Hematopoietic multipotent progenitor cell treated with erythropoietin and hydrocortisone succinate and interleukin-3 and kit ligand, for 8 days (in vitro differentiated cells): Measurements from ENCODE around the gene KRT84.
"Not testable (repeated sequence)": the region's sequence is repeated elsewhere in the genome, so short reads cannot be mapped to it uniquely, and the experiment has no call there.

ENCODE experiments used
- DNase-seq: peaks from one replicate; pipeline ENCODE4 v3.0.0-alpha.2; 2015

Gene KRT84

DNA sequence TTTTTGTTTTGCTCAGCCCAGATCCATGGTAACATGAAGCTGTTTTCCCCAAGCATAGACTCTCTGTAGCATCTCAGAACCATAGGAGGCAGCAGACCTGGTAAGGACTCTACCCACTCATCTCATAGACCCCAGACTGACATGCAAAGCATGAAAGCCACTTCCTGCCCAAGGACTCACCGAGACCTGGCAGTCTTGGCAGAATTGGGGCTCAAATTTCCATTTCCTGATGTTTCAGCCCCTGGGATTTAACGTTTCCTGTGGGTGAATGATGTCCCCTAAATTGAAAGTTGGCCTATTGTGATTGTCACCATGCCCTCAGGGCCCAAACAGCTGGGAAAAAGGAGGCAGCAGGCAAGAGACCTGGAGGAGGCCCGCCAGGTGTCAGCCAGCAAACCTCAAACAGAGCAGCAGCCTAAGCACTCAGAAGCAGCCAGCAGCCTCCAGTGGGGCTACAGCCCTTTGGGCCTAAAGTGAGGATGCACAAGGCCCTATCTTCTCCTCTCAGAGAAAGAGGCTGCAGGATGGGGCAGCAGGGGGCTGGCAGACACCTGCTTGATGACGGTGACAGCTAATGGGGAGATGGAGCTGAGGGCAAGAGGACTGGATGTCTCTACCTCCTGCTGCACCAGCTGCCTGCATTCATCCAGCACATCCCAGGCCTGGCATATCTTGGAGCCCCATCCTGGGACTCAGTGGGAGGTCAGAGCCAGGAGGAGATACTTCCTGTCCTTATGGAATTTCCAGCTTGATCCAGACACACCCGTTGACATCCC, 26.7 kb downstream of the KRT84 start:
- DNase-seq = no peak

DNA sequence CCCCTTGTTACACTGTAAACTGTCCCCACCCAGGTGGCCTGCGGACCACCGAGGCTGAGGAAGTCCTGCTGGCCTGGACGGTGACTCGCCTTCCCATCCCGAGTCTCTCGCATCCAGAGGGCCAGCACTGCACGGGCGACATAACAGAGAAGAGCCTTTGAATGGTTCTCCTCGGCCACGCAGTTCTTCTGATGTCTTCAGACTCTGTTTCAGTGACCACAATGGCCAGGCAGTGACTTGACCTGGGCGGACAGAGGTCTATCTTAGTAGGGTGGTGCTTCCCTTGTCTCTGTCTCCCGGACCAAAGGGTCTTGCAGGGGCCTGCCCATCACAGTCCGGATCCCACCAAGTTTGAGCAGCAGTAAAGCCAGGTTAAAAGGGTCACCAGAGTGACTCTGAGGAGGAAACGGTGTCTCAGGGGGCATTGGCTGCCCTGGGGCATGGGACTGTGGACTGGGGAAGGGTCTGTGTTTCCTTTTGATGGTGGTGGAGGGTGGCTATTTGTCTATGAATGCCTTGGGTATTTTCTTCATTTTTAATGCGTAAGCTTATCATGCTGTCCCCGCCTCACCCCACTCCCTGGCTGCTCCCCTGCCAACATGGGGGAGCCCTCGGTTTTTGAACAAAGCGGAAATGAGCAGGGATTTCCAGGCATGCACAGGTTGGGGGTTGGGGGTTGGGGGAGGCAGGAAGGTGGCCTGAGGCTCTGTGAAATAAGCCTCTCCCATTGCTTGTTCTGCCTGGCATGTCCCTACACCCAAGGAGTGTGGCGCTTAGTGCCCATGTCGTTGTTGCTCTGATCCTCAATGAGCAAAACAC, 28.5 kb downstream of the KRT84 start:
- no peak for DNase-seq

DNA sequence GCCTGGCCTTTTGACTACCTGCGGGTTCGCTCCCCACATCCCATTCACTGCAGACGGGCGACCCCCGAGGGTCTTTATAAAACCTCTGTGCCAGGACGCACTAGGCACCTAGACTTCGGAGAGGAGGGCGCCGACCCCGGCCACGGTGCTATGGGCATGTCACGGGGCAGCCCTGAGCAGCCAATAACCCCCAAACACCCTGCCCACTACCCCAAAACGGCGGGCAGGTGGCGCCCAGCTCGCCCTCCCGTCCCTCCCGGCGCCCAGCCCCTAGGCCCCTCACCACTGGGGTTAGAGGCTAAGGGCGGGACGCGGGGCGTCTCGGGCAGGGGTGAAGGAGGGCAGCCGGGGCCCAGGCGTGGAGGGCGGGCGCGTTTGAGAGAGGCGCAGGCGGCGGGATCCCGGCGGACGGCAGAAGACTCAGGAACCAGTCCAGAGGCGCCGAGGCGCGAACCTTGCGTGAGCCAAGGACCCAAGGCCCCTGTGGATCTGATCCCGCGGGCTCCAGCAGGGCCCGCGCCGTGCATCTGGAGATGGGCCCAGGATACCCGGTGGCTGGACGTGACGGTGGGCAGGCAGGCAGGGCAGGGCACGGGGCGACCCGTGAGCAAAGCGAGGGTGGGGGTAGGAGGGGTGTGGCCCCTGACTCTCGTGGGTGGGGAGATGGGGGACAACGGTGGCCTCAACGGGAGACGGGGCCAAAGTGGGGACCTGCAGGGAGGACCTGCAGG, 29.3 kb downstream of the KRT84 start:
- DNase-seq = no peak

DNA sequence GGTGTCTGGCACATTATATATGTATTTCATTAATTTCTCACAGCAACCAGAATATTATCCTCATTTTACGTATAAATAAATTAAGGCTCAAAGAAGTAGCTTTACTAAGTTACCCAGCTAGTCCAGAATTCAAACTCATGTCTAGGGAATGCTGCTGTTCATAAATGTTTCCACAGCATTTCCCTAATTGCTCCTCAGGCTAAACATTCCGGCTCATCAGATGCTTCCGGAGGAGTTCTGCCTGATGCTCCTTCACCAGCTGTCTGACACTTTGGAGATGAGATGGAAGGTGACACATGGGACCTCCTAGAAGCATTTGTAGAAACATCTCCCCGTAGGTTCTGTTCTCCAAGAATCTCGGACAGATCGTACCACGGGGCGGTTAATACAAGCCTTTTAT, 30.3 kb downstream of the KRT84 start:
- no peak for DNase-seq

DNA sequence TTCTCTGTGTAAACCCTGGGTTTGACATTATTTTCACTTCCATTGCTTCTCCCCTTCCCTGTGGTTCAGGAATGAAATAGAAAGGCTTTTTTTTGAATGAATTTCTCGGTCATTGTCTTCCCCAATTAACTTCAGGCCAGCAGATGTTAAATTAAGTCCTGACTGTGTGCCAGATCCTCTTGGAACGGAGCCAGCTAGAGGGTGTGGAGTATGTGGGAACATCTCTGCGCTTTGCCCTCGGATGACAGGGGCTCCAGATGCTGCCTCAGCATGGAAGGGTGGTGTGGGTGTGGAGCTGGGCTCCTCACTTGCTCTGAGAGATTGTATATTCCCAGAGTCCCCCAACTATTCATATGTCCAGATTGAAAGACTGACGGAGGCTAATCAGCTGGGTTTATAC, 31.3 kb downstream of the KRT84 start:
- no peak for DNase-seq

DNA sequence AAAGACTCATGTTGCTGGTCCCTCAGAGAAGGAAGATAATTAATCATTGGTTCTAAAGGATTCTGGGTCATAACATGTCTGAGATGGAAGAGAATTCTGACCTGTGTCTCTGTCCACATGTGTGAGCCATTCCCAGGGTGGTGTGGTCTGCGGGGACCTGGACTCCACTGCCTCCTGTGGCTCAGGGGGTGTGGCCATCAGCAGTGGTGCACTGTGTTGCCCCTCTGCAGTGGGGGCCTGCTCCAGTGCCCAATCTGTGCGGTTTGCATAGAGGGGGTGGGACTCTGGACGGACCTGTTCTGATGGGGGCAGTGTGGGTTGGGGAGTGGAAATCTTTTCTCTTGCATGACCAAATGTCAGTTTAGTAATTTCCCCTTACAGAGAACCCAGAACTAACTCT, 31.7 kb downstream of the KRT84 start:
- no peak for DNase-seq

DNA sequence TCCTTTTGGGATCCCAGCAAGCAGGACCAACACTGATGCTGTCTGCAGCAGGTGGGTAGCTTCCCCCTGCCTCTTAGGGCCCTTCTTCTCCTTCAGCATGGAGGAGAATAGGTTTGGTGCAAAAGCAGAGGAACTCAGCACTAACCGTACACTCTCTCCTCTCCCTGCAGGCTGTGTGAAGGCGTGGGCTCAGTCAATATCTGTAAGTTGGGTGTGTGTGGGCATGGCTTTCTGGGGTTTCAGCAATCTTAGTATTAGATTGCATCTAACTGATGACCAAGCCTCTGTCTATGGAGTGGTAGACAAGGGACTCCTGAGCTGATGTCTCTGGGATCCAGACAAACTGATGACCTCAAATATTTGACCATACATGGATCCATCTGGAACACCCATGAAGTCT, 32.5 kb downstream of the KRT84 start:
- DNase-seq = no peak

DNA sequence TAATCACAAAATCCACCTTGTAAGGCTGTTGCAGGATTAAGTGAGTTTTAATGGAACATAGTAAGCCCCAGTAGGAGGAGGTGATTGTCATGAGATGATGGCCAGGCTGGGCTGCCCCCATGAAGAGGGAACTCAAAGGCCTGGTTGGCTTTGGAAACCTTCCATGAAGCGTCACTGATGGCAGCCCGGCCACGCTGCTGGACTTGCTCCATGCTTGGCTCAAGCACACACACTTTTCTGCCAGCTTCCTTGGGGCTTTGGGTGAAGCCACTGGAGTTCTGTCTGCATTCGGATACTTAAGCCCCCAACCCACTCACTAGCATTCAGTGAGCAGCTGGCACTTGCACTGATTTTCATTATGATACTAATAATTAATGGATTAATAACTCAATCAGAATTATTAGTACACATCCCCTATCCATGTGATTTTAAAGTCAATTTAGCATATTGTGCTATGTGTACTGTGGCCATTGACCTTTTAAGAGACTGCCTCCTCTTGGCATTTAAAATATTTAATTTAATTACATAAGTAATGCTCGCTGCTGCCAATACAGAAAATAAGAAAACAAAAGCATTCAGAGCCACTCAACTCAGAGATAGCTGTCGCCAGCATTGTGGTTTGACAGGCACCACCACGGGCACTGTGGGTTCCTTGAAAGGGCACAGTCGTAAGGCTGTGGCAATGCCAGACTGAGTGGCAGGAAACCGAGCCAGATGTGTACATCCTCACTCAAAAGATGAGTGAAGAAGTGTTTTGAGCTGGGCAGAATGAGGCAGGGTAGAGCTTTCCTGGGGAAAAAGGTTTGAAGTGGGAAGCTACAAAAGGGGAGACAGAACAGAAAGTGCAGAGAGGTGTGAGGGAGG, 34.0 kb downstream of the KRT84 start:
- no peak for DNase-seq

DNA sequence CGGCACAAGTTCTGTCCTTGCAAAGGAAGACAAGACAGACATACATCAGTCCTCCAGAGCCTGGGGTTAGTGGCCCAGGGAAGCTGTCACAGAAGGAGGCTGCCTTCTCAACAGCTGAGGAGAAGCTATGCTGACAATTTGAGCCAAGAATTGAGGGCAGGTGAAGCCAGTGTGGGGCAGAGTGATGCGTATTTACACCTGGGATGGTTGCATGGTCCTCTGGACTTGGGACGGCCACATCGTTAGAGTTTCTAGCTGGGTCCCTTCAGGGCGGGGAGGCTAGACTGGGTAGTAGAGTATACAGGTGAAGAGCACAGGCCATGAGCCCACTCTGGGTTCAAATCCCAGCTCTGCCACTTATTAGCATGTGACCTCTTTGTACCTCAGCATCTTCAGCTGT, 34.7 kb downstream of the KRT84 start:
- no peak for DNase-seq

DNA sequence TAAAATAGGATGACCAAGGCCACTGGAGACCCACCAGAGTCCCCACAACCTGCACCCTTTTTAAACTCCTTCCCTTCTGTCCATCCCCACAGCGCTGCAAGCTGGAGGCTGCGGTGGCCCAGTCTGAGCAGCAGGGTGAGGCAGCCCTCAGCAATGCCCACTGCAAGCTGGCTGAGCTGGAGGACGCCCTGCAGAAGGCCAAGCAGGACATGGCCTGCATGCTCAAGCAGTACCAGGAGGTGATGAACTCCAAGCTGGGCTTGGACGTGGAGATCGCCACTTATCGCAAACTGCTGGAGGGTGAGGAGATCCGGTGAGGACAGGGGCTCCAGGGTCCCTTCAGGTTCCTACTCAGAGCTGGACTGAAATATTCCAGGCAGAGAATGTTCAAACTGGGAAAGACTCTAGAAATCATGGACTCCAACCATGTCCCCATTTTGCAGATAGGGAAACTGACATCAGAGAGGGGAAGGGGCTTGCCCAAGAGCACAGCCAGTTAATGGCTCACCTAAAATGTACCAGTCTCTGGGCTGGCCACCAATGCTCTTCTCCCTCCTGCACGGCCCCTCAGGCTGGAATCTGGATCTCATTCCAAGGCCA, 35.3 kb downstream of the KRT84 start:
- no peak for DNase-seq

DNA sequence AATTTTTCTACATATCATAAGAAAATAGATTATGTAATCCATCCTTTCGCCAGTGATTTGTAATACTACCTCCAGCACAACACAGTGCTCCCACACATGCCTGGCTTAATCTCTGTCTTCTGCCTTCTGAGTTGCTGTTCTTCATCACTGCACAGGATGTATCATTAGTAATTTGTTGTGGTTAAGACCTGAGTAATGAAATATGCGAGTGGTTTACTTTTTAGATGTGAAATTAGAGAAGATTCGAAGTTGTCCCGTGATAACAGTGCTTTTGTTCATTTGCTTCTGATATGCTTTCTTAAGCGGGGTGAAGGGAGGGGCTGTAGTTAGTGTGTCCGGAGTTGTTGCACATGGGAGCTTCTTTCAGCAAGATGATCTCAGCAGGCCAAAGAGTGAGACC, 36.3 kb downstream of the KRT84 start:
- DNase-seq = no peak

DNA sequence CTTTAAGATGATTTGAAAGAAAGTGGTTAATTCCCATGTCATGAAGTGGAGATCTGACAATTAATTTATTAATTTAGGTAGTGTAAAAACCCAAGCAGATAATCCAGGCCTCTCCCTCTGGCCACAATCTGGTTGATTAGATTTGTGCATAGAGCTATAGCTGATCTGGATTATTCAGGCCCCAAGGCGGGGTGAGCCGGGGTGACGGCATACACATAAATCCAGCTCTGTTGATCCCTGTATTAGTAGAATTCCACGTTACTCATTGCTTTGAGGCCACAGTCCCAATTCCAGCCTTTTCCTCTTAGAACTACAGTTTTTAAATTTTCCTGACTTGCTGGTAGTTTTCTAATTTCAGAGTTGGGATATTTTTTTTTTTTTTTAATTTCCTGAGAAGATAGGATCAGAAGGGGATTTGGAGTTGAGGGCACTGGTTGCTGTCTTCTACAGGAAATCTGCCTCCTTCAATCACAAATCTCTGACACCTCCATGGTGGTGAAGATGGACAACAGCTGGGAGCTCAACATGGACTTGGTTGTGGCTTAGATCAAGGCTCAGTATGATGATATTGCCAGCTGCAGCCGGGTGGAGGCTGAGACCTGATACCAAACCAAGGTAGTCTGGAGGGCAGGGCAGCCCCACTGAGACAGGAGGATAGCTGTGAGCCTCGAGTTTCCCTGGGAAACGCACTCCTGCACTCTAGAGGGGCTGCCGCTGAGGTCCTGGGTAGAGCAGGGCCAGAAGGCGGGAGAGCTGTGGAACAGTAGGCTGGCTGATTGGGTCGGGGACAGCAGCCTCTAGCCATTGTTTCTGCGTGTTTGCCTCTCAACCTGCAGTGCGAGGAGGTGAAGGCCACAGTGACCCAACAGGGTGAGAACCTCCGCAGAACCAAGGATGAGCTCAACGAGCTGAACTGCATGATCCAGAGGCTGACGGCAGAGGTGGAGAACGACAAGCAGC, 37.6 kb downstream of the KRT84 start:
- DNase-seq = no peak

DNA sequence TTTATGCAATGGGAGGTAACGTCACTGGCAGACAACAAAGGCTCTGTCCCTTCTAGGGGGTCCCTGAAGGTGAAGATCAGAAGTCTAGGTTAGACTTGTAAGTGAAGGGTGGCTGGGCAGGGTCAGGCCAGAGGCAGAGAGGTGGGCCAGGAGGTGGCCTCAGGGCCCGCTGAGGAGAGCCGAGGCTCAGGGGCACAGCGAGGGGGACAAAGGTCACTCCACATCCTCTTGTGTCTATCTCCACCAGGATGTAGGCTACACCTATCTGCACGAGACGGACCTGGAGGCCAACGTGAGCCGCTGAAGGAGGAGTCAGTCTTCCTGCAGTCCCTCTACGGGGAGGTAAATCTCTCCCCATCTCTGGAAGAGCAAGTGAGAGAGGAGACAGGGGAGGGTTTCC, 38.4 kb downstream of the KRT84 start:
- DNase-seq = no peak

DNA sequence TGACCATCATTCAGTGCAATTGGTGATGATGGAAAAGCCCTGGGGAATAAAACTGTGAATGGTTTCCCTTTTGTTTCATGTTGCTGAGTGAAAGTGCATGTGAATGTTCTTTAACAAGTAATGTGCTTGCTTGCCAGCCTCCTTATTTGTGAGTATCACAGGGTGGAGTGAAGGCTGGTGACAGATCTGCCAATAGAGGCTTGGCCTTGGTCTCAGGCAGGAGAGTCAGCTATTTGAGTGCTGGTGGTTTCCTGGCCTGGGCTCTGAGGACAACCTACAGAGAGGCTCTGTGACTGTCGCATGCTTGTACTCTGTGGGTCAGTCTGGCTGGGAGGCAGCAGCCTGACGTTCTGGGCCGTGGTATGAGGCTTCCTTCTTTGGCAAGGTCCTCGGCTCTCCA, 38.9 kb downstream of the KRT84 start:
- no peak for DNase-seq

DNA sequence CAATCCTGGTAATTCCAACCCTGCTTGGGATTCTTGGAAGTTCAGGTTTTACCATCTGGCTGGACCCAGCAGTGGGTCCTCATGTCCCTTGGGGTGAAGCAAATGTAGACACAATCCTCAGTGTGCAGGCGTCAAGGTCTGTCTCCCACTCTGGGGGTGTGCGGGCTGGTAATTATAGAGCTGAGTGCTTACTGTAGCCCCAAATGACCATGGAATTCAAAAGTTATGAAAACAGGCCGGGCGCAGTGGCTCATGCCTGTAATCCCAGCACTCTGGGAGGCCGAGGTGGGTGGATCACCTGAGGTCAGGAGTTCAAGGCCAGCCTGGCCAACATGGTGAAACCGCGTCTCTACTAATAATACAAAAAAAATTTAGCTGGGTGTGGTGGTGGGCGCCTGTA, 40.4 kb downstream of the KRT84 start:
- DNase-seq = not testable (repeated sequence)

DNA sequence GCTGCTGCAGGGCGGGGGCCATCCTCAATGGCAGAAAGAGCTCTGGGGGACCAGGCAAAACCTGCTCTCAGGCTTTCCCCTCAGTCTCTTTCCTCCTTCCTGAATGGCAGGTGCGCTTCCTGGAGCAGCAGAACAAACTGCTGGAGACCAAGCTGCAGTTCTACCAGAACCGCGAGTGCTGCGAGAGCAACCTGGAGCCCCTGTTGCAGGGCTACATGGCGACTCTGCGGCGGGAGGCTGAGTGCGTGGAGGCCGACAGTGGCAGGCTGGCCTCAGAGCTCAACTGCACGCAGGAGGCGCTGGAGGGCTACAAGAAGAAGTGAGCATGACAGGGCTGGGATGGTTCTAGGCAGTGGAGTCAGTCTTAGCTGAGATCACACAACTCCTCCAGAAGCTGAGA, 41.3 kb downstream of the KRT84 start:
- no peak for DNase-seq

DNA sequence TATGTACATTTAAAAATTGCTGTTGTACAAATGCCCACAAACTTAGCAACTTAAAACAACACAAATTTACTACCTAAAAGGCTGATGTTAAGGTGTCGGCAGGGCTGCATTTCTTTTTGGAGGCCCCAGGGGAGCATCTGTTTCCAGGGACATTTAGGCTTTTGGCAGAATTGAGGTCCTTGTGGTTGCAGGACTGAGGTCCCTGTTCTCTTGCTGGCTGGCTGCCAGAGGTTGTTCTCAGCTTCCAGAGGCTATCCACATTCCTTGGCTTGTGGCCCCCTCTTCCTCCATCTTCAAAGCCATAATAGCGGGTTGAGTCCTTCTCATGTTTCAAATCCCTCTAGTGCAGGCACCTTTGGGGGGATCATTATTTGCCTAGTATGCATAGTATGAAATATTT, 41.9 kb downstream of the KRT84 start:
- DNase-seq = no peak

DNA sequence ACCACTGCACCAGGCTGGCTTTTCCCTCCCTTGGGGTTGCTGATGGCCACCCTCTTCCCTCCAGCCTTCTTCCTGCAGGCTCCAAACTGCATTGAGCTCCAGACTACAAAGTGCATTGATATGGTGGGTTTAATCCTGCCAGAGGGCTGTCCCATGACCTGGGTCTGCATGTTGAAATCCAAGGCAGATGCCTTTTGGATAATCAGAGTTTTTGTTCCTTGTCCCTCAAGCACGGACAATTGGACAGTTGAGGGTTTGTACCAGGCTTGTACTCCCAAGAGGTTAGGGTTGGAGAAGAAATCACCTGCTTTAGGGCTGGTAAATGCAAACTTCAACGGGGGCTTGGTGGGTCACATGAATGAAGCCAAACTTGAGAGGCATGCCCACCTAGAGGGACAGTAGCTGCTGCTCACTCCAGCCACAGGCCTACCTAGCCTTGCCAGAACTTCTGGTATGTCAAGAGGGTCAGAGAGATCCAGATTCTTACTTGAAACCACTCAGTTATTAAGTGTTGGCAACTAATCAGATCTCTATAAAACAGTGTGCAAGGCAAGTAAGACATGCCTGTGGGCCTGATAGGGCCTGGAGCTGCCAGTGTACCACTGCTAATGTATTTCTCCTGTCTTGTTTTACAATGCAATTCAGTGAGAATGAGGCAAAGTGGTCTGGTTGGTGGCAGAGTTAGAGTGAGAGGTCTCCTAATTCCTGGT, 42.5 kb downstream of the KRT84 start:
- no peak for DNase-seq

DNA sequence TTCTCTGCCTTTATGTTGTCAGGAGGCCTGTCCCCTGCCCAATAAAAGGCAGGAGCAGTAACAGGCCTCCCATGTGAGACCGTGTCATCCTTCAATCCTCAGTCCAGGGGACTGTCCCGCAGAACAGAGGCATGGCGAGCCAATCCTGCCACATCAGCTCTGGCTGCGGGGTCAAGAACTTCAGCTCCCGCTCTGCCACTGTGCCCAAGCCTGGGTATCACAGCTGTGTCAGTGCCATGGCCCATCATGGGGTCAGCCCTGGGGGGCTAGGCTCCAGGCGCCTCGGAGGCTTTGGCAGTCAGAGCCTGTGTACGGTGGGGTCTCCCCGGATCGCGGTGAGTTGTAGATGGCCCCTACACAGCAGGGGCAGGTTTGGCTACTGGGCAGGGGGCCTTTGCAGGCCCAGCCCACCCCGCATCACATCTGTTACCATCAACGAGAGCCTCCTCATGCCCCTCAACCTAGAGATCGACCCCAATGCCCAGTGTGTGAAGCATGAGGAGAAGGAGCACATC, 44.3 kb downstream of the KRT84 start:
- no peak for DNase-seq
